ENCODE results near the gene TDRD10. TPM values are rescaled to one million over a fixed set of nuclear protein-coding genes. Genes with fewer than 3 reads are reported as not detected.

Gene TDRD10
- total and polyA plus RNA-seq, 2 of the 8 experiments (the other 6 are each of a cell fraction or from before 2014, with no cell fraction given) = 0.15 to 0.27 TPM

DNA sequence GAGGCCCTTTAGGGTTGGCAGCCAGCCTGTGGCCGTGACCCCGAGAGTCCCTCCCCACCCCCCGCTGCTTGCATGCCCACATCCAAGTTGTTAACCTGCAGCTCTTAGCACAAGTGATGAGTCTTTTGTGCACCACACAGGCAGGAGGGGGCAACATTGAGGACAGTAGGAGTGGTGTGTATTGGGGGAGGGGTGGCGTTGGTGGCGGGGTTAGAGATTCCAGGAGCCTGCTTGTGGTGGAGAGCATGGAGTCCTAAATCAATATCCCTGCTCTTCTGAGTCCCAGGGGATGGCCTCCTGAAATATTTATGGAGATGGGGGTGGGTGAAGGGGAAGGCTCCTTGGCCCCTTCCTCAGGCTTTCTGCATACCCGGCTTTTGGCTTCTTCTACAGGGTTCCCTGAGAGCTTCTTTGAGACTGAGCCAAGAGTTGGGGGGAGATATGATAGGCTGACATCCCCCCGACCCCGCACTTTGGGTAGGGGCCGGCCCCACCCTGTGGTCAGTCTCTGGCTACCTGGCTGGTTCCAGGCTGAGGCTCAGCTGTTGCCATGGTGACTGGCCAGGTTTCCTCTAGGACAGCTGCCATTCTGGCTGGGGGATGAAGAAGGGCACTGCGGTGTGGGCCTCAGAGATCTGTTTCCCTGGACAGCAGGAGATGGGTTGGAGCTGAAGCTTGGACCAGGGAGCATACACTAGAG, 70.6 kb downstream of the TDRD10 start:
- no peak overlapping the region for H3K4me2 ChIP-seq (ENCODE audit: insufficient read depth in 1 of 2, low read depth in 2 of 2, low read length in 2 of 2)
- no peaks in the 10 kb centered on the region for H3K9me3 ChIP-seq (ENCODE audit: insufficient read depth in 2 of 2, low read depth in 1 of 2, low read length in 1 of 2)
- H2BK15ac ChIP-seq (ENCODE audit: low read length) = no peak overlapping the region
- ChIA-PET POLR2A (ENCODE audit: partially characterized antibody) (interaction anchor here (0.6 to 5.0 kb wide), 6 partner anchors 18 to 294 kb away, joined by 3 to 23 read pairs (median 3); no protein-coding TSS in a partner anchor), CTCF (ENCODE audit: partially characterized antibody) (interaction anchor here (1.0 to 2.1 kb wide), 11 partner anchors 9 to 478 kb away, joined by 3 to 13 read pairs (median 4); partner anchors contain the start of gene ADAR)
- H3K18ac ChIP-seq (ENCODE audit: extremely low read depth, low read length) = no peak overlapping the region
- H3K56ac ChIP-seq (replicated peaks; ENCODE audit: insufficient read length, low read depth, low read length) = no peak overlapping the region
- TF ChIP-seq RAD21 (IDR thresholded peaks at IDR 0.05 in 1 of 2, conservative IDR thresholded peaks at IDR 0.05 in 1 of 2; ENCODE audit: low read depth in 2 of 2, low read length in 2 of 2) (no peak), RFX5 (IDR thresholded peaks at IDR 0.05; ENCODE audit: borderline replicate concordance, low read depth, low read length) (peak; percentile 86)
- peaks cover 4% of the 10 kb centered on the region; the same call in 1 of the 2 replicates for H3K23me2 ChIP-seq (ENCODE audit: low read depth, low read length)
- H2AK5ac ChIP-seq (ENCODE audit: low read depth, low read length) = no peak overlapping the region
- 90% methylated on average over 10 of the region's 10 CpGs; no CpG with 5 or more reads in 1 of the 2 experiments for WGBS, 2 experiments (ENCODE audit: extremely low coverage in 1 of 2, insufficient coverage in 1 of 2, insufficient read length in 1 of 2, insufficient replicate concordance in 2 of 2, low coverage in 1 of 2, low lambda C conversion rate in 2 of 2, missing lambda C conversion rate in 1 of 2)
- peaks cover 2 to 15% of the 10 kb centered on the region in 2 experiments for H4K20me1 ChIP-seq (replicated peaks in 1 of 2; ENCODE audit: control insufficient read depth in 1 of 2, insufficient read depth in 2 of 2, low read length in 2 of 2)
- H3K27me3 ChIP-seq (replicated peaks in 1 of 4; ENCODE audit: control insufficient read depth in 3 of 4, extremely low read depth in 1 of 4, insufficient read depth in 3 of 4, low read length in 3 of 4) = peaks cover 0 to 5% (median 0%) of the 10 kb centered on the region in 4 experiments; a peak in 1 of 7 replicates
- no peak overlapping the region for H3K4me3 ChIP-seq (ENCODE audit: extremely low read depth in 1 of 4, insufficient read depth in 2 of 4, low read depth in 3 of 4, low read length in 4 of 4)
- H2BK12ac ChIP-seq (ENCODE audit: low read depth, low read length) = no peak overlapping the region
- no peak overlapping the region for H4K8ac ChIP-seq (ENCODE audit: extremely low read depth, insufficient read depth, low read length)
- no peak overlapping the region for H3K4ac ChIP-seq (replicated peaks; ENCODE audit: insufficient read length, low read depth, low read length)
- no peaks in the 10 kb centered on the region for H3K79me2 ChIP-seq (ENCODE audit: control insufficient read depth in 1 of 2, insufficient read depth in 2 of 2, low read length in 2 of 2)
- H2BK20ac ChIP-seq (ENCODE audit: low read length) = no peak overlapping the region
- H4K91ac ChIP-seq (replicated peaks; ENCODE audit: insufficient read length, low read length) = no peak overlapping the region
- H3K23ac ChIP-seq (ENCODE audit: insufficient read length) = no peak overlapping the region
- DNase-seq (ENCODE audit: low read depth in 1 of 2, low spot score in 2 of 2) (peak in 1 of 2 experiments; percentile 48), FAIRE-seq (no peak)
- H3K9ac ChIP-seq (replicated peaks in 1 of 4; ENCODE audit: extremely low read depth in 1 of 4, low read depth in 3 of 4, low read length in 3 of 4) = no peak overlapping the region
- H3K4me1 ChIP-seq (replicated peaks in 1 of 4; ENCODE audit: control insufficient read depth in 3 of 4, insufficient read depth in 4 of 4, low read length in 3 of 4) = peaks cover 0 to 12% (median 7%) of the 10 kb centered on the region in 4 experiments; a peak in 3 of 7 replicates
- no peak overlapping the region for H3K14ac ChIP-seq (ENCODE audit: insufficient read length)
- peaks cover 0 to 3% (median 0%) of the 10 kb centered on the region in 4 experiments; a peak in 2 of 8 replicates for H3K36me3 ChIP-seq (ENCODE audit: control insufficient read depth in 2 of 4, insufficient read depth in 4 of 4, low read length in 3 of 4)
- no peak overlapping the region for H2AFZ ChIP-seq (ENCODE audit: low read length)
- H2BK5ac ChIP-seq (ENCODE audit: low read depth, low read length) = no peak overlapping the region; the same call in 1 of the 2 replicates
- H4K5ac ChIP-seq (ENCODE audit: insufficient read length, low read depth, low read length) = no peak overlapping the region
- H2BK120ac ChIP-seq (replicated peaks; ENCODE audit: low read depth, low read length) = no peak overlapping the region
- no peak overlapping the region for H3K27ac ChIP-seq (ENCODE audit: low read depth, low read length)
- H3K79me1 ChIP-seq (ENCODE audit: low read depth, low read length) = no peaks in the 10 kb centered on the region

Measured in H1 (cell line).